OCI-LY1 (cell line): ENCODE results near the gene WSCD2.

Experiments used
- H2AFZ ChIP-seq: fragments of 200-600 bp; sonication (generic), shearing (Covaris generic); 2 replicates; pipeline ENCODE4 v1.6.0; 2014; ENCODE audit warnings: antibody characterized with exemption, mild to moderate bottlenecking, low read length
- H3F3A ChIP-seq: fragments of 200-600 bp; sonication (generic), shearing (Covaris generic); 2 replicates; pipeline ENCODE4 v1.6.0; 2014; ENCODE audit warnings: mild to moderate bottlenecking, antibody characterized with exemption, low read length, moderate library complexity; ENCODE audit not compliant: insufficient read depth
- H3K27ac ChIP-seq: fragments of 200-600 bp; sonication (generic); 2 replicates; pipeline ENCODE4 v1.5.1; 2014; ENCODE audit warnings: low read length, mixed run types, mild to moderate bottlenecking, low read depth; ENCODE audit not compliant: poor library complexity, severe bottlenecking
- H3K27me3 ChIP-seq: fragments of 200-600 bp; sonication (generic); 2 replicates; pipeline ENCODE4 v1.6.0; 2014; ENCODE audit warnings: antibody characterized with exemption, mild to moderate bottlenecking, low read length, moderate library complexity; ENCODE audit not compliant: insufficient read depth
- H3K36me3 ChIP-seq: fragments of 200-600 bp; sonication (generic); 2 replicates; pipeline ENCODE4 v1.6.1; 2014; ENCODE audit warnings: mild to moderate bottlenecking, antibody characterized with exemption, low read length, moderate library complexity, mixed read lengths; ENCODE audit not compliant: insufficient read depth
- H3K4me1 ChIP-seq: fragments of 200-600 bp; sonication (generic); 2 replicates; pipeline ENCODE4 v1.5.1; 2014; ENCODE audit warnings: mild to moderate bottlenecking, low read length, moderate library complexity; ENCODE audit not compliant: insufficient read depth, severe bottlenecking
- H3K4me2 ChIP-seq: fragments of 200-600 bp; sonication (generic), shearing (Covaris generic); 2 replicates; pipeline ENCODE4 v1.6.1; 2014; ENCODE audit warnings: low read length
- H3K4me3 ChIP-seq: fragments of 200-600 bp; sonication (generic); 2 replicates; pipeline ENCODE4 v1.5.1; 2014; ENCODE audit warnings: low read length, low read depth, mild to moderate bottlenecking, mixed read lengths; ENCODE audit not compliant: poor library complexity, severe bottlenecking
- H3K79me2 ChIP-seq: fragments of 200-600 bp; shearing (Covaris generic); 2 replicates; pipeline ENCODE4 v1.6.1; 2016; ENCODE audit warnings: mixed run types, low read length, mixed read lengths; ENCODE audit not compliant: insufficient read depth
- H3K9ac ChIP-seq: fragments of 200-600 bp; sonication (generic), shearing (Covaris generic); 2 replicates; pipeline ENCODE4 v1.6.1; 2014; ENCODE audit warnings: mild to moderate bottlenecking, low read length, mixed read lengths
- H3K9me2 ChIP-seq: fragments of 200-600 bp; sonication (generic), shearing (Covaris generic); 2 replicates; pipeline ENCODE4 v1.6.1; 2014; ENCODE audit warnings: low read depth, mild to moderate bottlenecking, low read length, mixed read lengths
- H3K9me3 ChIP-seq: fragments of 200-600 bp; shearing (Covaris generic); 2 replicates; pipeline ENCODE4 v1.6.1; 2014; ENCODE audit warnings: low read length, mixed read lengths
- H4K20me1 ChIP-seq: fragments of 200-600 bp; sonication (generic), shearing (Covaris generic); 2 replicates; pipeline ENCODE4 v1.6.0; 2016; ENCODE audit warnings: mild to moderate bottlenecking, low read length; ENCODE audit not compliant: insufficient read depth
- CTCF ChIP-seq: fragments of 200-600 bp; sonication (generic), shearing (Covaris generic); IDR thresholded peaks from 2 replicates; pipeline ENCODE4 v1.5.1; 2017; ENCODE audit warnings: mild to moderate bottlenecking, antibody characterized with exemption, low read length, moderate library complexity, mixed read lengths
- EZH2 ChIP-seq: fragments of 200-600 bp; sonication (generic), shearing (Covaris generic); IDR thresholded peaks from 2 replicates; pipeline ENCODE4 v1.8.0; 2017; ENCODE audit warnings: borderline replicate concordance, mixed run types, mild to moderate bottlenecking, antibody characterized with exemption, low read length, moderate library complexity, mixed read lengths

WSCD2 gene

GRCh38 chr12:108082485-108082884 is 46.6 kb upstream of the WSCD2 start:
- TF ChIP-seq CTCF (no peak), EZH2 (no peak)
- Histone ChIP-seq H3K36me3 (no peaks in the 10 kb centered on the region), H3K27ac (no peak overlapping the region), H3K9me2 (no peaks in the 10 kb centered on the region), H2AFZ (no peak overlapping the region), H3K79me2 (no peaks in the 10 kb centered on the region), H3F3A (no peaks in the 10 kb centered on the region), H3K4me3 (no peak overlapping the region), H3K4me1 (no peaks in the 10 kb centered on the region), H3K27me3 (no peaks in the 10 kb centered on the region), H4K20me1 (no peaks in the 10 kb centered on the region), H3K4me2 (no peak overlapping the region), H3K9ac (no peak overlapping the region), H3K9me3 (no peaks in the 10 kb centered on the region)

GRCh38 chr12:108087900-108088299 is 41.2 kb upstream of the WSCD2 start:
- no peak overlapping the region for H2AFZ ChIP-seq
- H3K36me3 ChIP-seq = no peaks in the 10 kb centered on the region
- H4K20me1 ChIP-seq = no peaks in the 10 kb centered on the region
- no peak overlapping the region for H3K9ac ChIP-seq
- H3K27me3 ChIP-seq = no peaks in the 10 kb centered on the region
- no peak overlapping the region for H3K27ac ChIP-seq
- no peaks in the 10 kb centered on the region for H3K9me2 ChIP-seq
- no peaks in the 10 kb centered on the region for H3K4me1 ChIP-seq
- TF ChIP-seq EZH2 (no peak), CTCF (no peak)
- no peaks in the 10 kb centered on the region for H3F3A ChIP-seq
- no peaks in the 10 kb centered on the region for H3K79me2 ChIP-seq
- H3K9me3 ChIP-seq = no peaks in the 10 kb centered on the region
- no peak overlapping the region for H3K4me2 ChIP-seq
- H3K4me3 ChIP-seq = no peak overlapping the region

DNA sequence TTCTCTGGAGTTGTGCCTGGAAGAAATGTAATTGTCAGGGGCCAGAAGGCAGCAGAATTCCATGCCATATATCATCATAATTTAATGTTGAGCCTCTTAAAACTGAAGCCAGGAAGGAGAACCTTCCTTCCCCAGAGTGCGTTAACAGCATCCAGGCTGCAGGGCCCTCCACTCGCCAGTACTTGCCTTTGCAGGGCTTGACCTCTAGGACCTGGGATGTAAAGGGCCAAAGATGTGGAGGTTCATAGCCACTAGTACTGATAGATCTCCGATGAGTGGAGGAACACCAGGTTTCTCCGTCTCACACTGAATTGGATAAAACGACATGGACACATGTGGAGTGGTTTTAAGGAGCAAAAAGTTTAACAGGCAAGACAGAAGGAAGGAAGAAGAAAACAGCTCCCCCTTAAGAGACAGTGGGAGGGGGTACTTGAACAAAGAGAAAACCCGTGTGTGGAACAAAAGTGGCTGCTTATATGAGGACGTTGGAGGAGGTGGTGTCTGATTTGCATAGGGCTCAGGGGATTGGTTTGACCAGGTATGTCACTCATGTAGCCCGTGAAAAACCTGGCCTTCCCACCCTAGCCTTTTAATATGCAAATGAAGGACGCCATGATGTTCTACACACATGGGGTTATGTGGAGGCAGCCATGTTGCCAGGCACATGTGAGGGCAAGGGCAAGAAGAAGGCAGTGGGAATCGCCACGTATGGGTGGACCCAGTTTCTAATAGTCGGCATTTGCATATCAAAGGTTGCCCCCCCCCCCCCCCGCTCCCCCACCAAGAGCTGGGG is 38.8 kb upstream of the WSCD2 start:
- H3K27ac ChIP-seq = no peak overlapping the region
- H3K9me2 ChIP-seq = no peaks in the 10 kb centered on the region
- H3K9me3 ChIP-seq = no peaks in the 10 kb centered on the region
- H3K79me2 ChIP-seq = no peaks in the 10 kb centered on the region
- no peak overlapping the region for H3K4me2 ChIP-seq
- no peaks in the 10 kb centered on the region for H3F3A ChIP-seq
- no peaks in the 10 kb centered on the region for H3K4me1 ChIP-seq
- TF ChIP-seq EZH2 (no peak), CTCF (no peak)
- no peaks in the 10 kb centered on the region for H3K27me3 ChIP-seq
- no peak overlapping the region for H3K9ac ChIP-seq
- H3K4me3 ChIP-seq = no peak overlapping the region
- H4K20me1 ChIP-seq = no peaks in the 10 kb centered on the region
- H3K36me3 ChIP-seq = no peaks in the 10 kb centered on the region
- no peak overlapping the region for H2AFZ ChIP-seq
